K562 (cell line): ENCODE data around the gene MEDAG. TPM values are rescaled to one million over a fixed set of nuclear protein-coding genes. Genes with fewer than 3 reads are reported as not detected.

Experiments used
- REST ChIP-seq, 2 experiments: fragments of 450-650 bp; formaldehyde crosslinking in 1 of 2; IDR thresholded peaks; 2 replicates each; pipeline versions ENCODE4 v1.4.0 to v1.6.1; 2014 to 2020; ENCODE audit warnings: mild to moderate bottlenecking in 2 of 2, borderline replicate concordance in 1 of 2, low read depth in 1 of 2
- polyA plus RNA-seq, 8 experiments: library from polyadenylated mRNA; depleted of rRNA in 4 of 8; stranded (reverse) in 5 of 8; unstranded in 3 of 8; fragments of >200 nt; fragmentation: Nextera tagmentation in 2 of 8; fragmentation: Illumina TruSeq in 1 of 8; extraction: Ambion mirVana in 2 of 8; extraction: Trizol in 1 of 8; gene quantifications; 2 replicates each; pipeline versions ENCODE4 v1.2.1 to v1.2.3, GENCODE V29; 2011 to 2014; ENCODE audit warnings: inconsistent platforms in 1 of 8, missing spikeins in 1 of 8
- total RNA-seq, 7 experiments: library from RNA; depleted of rRNA in 6 of 7; stranded (reverse); fragments of >200 nt in 6 of 7; fragmentation: Illumina TruSeq in 2 of 7; extraction: Trizol in 2 of 7; gene quantifications; 2 replicates each; pipeline versions ENCODE4 v1.2.1 to v1.2.3, GENCODE V29; 2011 to 2021; ENCODE audit warnings: low replicate concordance in 1 of 7

The MEDAG gene
- total and polyA plus RNA-seq, 9 of the 15 experiments (the other 6 are each of a cell fraction or from before 2014, with no cell fraction given) = not detected

- TF ChIP-seq REST (IDR thresholded peaks at IDR 0.05; ENCODE audit: borderline replicate concordance) (peak; percentile 36; the same call in 1 of the 2 replicates), REST (CRISPR knock-in tag; IDR thresholded peaks at IDR 0.05; ENCODE audit: low read depth) (no peak)
Measured at GRCh38 chr13:30865123-30866049, 40.7 kb upstream of the MEDAG start (continued).
